DMS 273 (cell line): ENCODE data around the gene PRICKLE2.

ENCODE experiments used
- DNase-seq: peaks from one replicate; lab custom pipeline; 2025; ENCODE audit not compliant: unreplicated experiment; lab: John Stamatoyannopoulos, UW

The PRICKLE2 gene

DNA sequence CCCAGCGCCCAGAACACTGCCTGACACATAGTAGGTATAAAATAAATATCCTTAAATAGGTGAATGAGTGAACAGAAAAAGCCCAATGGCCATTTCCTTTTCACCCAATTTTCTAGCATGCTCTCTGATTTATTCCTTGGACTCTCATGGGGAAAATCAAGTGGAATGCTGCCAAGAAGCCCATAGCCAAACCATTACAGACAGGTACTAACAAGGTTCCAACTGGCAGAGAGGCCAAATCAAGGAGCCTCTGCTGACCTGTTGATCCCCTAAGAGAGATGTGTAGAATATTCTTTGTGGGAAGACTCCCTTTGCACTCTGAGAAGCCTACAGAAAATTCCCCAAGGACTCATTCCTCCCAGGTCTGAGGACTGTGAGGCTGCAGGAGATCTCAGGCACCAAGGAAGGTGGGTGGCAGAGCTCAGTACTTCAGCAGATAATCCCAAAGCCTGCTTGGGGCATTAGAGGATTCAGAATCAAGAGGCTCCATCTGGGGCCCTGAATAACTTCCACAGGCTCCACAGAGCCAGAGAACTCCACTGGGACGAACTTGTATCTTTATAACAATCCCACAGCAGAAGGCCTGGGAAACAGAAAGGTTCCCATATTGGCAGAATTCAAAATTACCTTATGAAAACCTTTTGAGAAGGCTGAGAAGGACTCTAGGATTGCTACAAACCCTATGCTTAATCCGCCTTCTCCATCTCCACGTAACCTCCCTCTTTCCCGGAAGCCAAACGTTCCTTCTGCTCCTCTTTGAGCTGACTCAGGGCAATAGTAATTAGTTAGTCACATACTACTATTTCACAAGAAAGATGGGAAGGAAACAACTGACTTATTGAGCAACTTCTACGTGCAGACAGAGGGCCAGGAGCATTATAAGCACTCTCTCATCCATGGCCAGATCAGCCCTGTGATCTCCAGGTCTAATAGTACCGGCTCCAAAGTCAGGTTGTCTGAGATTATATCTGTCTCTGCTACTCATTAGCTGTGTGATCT is 34.5 kb downstream of the PRICKLE2 start:
- DNase-seq: peak; percentile 49

GRCh38 chr3:64188810-64189560 is 36.3 kb downstream of the PRICKLE2 start:
- DNase-seq: peak; percentile 23

DNA sequence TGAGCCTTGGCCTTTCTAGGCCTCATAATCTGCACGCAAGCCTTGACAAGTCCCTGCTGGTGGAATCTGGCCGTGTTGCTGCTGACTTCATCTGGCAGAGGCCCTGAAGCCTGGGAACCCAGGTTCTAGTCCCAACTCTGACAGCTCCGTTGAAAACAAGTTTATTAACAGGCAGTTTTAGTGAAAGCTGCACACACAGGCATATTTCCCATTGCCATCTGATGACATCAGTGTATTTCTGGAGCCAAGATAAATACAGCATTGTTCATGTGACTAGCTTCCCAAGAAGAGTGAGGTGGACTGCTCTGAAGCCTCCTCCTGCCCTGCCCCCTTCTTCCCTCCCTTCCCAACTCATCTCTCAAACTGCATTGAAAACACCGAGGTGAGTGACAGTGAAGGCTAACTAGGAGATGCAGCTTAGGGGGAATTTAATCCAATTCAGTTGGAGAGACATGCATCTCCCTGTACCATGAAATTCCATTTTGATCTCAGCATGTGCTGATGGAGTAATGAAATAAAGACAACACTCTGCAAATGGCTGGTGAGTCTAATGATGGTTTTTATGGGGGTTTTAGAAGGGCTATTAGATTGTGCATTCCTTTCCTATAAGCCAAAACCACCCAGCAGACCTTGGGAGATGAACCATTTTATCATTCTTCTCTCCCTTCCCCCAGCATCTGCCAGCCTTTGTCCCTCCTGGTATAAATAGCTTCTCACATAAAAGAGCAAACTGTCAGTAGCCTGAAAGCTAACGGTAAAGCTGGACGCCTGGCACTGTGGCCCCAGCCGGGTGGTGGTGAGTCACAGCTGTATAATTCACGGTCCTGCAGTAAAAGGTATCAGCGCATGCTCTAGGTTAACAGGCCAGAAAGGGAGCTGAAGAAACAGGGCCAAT is 38.0 kb downstream of the PRICKLE2 start:
- peak; percentile 86 for DNase-seq

DNA sequence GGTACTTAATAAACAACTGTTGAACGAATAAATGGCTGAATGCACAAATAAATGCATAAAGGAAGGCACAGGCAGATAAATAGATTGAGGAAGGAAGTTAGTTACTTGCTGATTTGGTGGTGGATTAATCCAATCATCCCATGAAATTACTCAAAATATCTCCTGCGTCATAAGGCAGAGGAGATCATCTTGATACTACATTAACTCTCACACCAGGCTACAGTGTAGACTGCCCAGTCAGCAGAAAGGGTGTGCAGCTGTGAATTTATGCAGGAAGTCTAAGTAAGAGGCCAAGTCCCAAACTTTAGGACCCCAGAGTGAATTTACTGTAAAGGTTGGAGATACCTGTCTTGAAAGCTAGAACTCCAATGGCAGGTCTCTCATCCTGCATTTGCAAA is 38.6 kb downstream of the PRICKLE2 start:
- DNase-seq: no peak

- DNase-seq: no peak
Observed at GRCh38 chr3:64185436-64185835, 39.8 kb downstream of the PRICKLE2 start.

DNA sequence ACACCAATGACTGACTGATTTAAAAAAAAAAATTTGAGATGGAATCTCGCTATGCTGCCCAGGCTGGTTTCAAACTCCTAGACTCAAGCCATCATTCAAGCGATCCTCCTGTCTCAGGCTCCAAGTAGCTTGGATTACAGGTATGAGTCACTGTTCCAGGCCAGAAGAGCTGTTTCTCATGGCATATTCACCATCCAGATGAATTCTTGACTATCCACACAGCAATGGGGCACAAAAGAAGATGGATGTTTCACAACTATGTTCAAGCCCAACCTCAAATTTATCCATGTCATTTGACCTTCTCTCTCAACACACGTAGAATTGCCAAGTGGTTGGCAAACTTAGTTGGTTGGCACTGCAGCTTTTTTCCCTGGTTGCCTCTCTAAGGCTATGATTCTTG is 40.6 kb downstream of the PRICKLE2 start:
- no peak for DNase-seq

DNA sequence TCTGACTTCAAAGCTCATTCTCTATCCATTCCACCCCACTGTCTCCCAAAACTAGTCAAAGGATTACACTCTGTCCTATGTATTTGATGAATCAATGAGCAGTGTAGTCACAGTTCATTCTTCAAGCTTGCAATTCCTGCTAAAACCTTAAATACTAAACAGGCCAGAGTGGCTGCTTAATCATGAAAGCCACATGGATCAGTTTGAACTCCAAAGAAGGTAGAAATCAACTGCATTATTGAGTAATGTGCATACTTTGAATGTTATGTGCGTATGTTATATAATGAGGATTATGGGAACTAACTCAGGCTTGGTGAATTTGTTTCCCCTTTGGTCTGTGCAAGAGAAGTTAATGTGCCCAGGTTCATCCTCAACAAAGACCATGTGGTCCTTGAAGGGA is 45.4 kb downstream of the PRICKLE2 start:
- DNase-seq: no peak

GRCh38 chr3:64179249-64179648 is 46.0 kb downstream of the PRICKLE2 start:
- no peak for DNase-seq

GRCh38 chr3:64178419-64178818 is 46.8 kb downstream of the PRICKLE2 start:
- DNase-seq: no peak

DNA sequence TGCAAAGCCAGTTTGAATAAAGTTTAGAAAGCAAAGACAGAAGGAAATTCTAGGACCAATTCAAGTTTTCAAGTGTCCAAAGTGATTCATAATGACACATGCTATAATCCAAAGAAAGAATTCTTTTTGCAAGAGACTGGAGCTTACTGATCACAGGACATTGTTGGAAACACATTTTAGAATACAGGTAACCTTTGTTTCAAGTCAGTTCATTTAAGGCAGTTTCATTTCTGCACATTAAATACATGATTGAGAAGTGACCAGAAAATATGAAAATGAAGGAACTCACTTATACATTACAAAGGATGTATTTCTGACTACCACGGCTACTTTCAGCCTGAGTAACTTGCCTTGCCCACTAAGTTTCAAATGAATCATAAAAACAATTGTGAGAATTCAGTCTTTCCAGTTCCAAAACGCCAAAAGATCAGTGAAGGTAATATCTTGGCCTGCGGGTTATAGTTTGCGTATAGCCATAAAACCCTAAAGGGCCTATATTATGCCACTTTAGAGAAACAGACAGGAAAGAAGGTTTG is 48.7 kb downstream of the PRICKLE2 start:
- no peak for DNase-seq

DNA sequence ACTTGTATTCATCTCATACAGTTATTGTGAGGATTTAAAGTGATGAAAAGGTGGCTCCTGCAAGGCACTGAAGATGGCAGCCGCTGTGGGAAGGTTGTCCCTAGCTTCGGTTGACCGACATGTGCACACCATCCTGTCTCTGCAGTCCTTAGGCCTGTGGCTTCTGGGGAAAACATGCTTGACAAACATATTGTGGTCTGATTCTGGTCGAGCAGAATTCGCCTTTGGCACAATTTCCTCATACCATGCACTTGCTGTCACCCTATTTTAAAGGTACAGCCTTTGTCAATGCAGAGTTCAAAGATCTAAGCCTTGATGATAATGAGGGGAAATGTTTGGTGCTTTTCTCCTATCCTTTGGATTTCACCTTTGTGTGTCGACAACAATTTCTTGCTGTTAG is 50.9 kb downstream of the PRICKLE2 start:
- no peak for DNase-seq

GRCh38 chr3:64173563-64173962 is 51.7 kb downstream of the PRICKLE2 start:
- DNase-seq: no peak

DNA sequence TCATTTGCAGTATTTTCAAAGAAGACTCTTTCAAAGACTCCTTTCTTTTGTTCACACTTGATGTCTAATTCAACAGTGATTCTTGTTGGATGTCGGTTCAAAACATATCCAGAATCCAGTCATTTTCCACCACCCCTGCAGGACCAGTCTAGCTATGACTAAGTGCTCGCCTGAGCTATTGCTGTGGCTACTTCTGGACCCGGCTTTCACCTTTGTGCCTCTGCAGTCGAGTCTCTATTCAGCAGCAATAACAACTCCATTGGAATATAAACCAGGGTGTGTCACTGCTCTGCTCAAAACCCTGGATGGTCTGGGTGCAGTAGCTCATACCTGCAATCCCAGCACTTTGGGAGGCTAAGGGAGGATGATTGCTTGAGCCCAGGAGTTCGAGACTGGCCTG is 55.0 kb downstream of the PRICKLE2 start:
- no peak for DNase-seq

DNA sequence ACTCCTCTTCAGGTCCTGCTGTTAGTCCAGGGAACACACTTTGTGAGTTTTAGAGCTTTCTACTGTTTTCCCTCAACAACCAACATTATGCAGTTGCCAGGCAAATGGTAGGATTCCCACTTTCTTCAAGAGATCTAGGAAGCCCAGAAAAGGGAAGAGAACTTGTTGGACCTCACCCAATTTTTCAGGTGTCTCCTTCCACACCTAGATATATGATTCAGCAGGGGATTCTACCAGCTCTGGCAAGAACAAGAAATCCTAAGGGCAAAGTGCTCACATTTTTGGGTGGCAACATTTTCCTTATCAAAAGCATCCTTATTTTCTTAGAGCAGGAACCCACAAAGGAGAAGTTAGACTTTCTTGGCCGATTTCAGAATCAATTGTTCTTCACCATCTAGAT is 57.4 kb downstream of the PRICKLE2 start:
- DNase-seq: no peak

DNA sequence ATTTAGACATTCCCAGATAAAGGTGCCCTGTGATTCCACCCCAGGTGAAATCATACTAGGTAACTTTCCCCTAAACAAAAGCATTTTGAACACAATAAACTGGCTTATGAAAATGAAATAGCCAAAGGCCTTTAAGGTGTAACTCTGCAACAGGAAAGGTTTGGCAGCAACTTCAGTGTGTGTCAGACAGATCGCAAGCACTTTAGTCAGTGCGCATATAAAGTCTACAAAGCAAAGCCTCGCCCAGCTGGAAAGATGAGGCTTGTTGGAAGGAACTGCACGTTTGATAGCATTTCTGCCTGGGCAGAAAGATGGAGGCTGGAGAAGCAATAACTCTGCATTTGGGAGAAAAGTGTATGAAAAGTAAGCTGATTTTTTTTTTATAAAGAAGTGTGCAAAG is 57.9 kb downstream of the PRICKLE2 start:
- no peak for DNase-seq

DNA sequence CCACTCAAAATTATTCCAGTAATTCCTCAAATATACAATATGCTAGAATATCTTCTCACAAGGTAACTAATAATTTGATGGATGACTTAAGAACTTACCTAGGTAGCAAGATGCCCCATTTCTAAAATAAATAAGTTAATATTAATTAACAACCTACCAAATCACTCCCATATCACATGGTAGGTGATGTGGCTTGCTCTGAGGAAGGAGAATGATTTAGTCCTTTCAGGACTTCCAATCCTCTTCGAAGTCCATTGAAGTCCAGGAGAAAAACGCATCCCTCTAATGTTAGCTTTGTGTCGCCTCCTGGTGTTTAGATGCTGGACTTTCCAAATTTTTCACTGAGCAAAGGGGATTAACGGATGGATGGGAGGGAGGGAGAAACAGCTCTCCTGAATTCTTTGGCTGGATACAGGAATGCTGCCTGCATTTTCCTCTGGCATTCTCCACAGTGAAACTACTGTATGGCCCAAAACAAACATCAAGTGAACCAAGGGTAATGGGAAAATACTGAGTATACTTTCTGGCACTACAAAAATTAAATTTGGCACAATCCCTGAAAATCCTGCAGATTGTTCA is 58.6 kb downstream of the PRICKLE2 start:
- DNase-seq: peak; percentile 63

DNA sequence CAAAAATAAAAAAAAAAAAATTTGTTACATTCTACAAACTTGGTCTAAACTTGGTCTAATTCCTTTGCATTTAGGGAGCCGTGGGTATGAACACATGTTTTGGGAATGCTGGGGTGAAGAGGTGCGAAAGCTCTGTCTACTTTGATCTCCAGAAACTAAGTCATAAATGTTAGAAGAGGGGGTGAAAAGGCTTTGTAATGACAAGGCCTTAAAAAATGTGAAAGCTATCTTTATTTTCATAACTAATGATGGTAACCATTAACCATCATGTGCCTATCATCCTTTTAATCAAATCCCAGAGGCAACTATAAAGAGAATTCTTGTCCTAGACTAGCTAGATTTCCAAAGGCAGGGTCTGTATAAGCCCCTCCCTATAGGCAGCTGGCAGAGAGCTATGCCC is 60.9 kb downstream of the PRICKLE2 start:
- no peak for DNase-seq

DNA sequence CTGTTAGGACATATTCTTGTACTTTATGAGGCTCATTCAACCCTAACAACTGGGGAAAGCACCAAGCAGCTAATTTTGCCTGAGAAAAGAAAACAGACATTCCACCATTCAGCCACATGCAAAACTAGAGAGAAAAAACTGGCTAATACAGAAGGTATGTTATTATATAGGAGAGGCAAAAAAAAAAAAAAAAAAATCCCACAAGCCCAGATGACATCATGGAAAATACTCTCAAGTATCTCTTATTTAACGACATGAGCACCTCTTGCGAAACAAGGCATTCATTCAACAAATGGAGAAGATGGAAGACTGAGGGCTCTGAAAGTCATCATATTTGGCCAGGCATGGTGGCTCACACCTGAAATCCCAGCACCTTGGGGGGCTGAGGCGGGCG is 61.5 kb downstream of the PRICKLE2 start:
- peak; percentile 59 for DNase-seq

- peak; percentile 56 for DNase-seq
Observed at GRCh38 chr3:64163019-64163754, 62.1 kb downstream of the PRICKLE2 start.

DNA sequence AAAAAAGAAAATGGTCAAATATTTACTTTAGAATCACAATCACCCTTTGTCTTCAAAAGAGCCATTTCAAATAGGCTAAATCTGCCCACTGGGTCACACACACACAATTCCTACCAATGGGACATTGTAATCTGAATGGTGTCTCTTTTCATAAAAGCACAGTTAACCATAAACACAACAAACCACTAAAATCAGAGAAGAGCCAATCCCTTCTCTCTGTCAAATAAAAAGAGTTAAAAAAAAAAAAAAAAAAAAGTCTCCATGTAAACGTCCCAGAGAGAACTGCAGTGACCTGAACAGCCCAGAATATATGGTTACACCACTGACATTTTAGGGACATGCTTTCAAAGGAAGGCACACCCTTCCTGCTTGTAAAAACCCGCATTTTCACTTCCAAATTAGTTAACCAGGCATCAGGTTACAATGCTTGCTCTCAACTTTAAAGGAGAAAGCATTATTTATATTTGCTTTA is 63.7 kb downstream of the PRICKLE2 start:
- peak; percentile 61 for DNase-seq
